GM21528 (cell line): Measurements from ENCODE around the gene NIPBL.
"Not testable (repeated sequence)": the region's sequence is repeated elsewhere in the genome, so short reads cannot be mapped to it uniquely, and the experiment has no call there.

Experiments
- ATAC-seq: cut with Tn5 transposase; IDR thresholded peaks from one replicate; pipeline ENCODE4 v1.9.1; 2021; ENCODE audit warnings: mild to moderate bottlenecking, moderate library complexity; ENCODE audit not compliant: unreplicated experiment, low FRiP score

NIPBL gene, protein sequence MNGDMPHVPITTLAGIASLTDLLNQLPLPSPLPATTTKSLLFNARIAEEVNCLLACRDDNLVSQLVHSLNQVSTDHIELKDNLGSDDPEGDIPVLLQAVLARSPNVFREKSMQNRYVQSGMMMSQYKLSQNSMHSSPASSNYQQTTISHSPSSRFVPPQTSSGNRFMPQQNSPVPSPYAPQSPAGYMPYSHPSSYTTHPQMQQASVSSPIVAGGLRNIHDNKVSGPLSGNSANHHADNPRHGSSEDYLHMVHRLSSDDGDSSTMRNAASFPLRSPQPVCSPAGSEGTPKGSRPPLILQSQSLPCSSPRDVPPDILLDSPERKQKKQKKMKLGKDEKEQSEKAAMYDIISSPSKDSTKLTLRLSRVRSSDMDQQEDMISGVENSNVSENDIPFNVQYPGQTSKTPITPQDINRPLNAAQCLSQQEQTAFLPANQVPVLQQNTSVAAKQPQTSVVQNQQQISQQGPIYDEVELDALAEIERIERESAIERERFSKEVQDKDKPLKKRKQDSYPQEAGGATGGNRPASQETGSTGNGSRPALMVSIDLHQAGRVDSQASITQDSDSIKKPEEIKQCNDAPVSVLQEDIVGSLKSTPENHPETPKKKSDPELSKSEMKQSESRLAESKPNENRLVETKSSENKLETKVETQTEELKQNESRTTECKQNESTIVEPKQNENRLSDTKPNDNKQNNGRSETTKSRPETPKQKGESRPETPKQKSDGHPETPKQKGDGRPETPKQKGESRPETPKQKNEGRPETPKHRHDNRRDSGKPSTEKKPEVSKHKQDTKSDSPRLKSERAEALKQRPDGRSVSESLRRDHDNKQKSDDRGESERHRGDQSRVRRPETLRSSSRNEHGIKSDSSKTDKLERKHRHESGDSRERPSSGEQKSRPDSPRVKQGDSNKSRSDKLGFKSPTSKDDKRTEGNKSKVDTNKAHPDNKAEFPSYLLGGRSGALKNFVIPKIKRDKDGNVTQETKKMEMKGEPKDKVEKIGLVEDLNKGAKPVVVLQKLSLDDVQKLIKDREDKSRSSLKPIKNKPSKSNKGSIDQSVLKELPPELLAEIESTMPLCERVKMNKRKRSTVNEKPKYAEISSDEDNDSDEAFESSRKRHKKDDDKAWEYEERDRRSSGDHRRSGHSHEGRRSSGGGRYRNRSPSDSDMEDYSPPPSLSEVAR (N-terminal part only)

DNA sequence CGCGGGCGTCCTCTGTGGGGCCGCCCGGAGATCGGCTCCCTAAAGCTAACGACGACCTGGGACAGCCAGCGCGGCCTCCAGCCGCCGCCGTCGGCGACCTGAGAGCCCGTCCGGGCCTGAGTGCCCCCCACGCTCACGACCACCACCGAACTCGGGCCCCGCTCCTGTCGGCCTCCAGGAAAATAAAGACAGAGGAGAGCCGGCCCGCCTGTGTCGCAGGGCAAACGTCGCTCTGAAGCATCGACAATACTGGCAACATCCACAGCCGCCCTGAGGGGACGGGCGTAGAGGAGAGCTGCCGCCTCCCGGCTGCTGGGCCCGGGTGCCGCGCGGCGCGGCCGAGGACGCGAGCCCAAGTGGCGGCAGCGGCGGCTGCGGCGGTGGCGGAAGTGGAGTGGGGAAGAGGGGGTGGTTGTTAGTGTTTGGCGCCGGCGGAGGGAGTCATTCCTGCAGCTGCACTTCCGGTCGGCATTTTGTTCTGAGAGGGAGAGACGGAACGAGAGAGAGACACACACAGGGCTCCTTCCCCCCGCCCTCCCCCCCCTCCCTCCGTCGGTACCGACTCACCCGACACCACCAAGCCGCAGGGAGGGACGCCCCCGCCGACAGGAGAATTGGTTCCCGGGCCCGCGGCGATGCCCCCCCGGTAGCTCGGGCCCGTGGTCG lies at the start of gene NIPBL:
TSS of gene NIPBL (plus strand) at position 471 of the 666 bp plus-strand sequence. CDS start 76,928 bp downstream, outside the sequence.
- ATAC-seq = peak; percentile 56

DNA sequence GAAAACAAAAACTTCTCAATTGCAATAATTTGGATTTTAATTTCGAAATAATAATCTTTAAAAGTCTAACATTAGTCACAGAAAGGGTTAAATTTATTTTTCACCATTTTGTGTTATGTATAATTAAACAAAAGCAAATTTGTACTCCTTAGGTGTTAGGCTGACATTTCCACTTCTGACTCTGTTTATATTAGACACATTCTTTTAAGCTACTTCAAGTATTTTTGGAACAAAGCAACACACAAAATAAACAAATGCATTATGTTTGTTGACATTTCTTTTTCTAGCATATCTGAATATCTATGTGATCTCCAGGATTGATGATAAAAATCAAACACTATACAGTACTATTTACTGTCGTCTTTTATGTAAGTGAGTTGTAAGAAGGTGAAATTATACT lies 44.3 kb upstream of the NIPBL start:
- no peak for ATAC-seq

DNA sequence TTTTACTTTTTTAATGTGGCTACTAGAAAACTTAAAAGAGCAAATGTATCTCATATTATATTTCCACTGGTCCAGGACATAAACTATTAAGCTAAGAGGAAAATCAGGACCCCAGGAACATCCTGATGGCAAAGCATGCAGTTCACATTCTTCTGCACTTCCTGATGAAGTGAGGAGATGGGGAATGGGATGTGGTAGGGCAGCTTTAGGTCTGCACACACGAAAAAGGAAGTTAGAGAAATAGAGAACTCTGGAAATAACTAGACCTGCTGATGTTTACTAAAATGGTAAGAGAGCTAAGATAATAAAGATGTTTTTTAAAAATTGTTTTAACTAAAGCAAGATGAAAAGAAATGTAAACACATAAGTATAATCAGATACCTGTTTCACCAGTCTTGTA lies 39.7 kb upstream of the NIPBL start:
- ATAC-seq = no peak

DNA sequence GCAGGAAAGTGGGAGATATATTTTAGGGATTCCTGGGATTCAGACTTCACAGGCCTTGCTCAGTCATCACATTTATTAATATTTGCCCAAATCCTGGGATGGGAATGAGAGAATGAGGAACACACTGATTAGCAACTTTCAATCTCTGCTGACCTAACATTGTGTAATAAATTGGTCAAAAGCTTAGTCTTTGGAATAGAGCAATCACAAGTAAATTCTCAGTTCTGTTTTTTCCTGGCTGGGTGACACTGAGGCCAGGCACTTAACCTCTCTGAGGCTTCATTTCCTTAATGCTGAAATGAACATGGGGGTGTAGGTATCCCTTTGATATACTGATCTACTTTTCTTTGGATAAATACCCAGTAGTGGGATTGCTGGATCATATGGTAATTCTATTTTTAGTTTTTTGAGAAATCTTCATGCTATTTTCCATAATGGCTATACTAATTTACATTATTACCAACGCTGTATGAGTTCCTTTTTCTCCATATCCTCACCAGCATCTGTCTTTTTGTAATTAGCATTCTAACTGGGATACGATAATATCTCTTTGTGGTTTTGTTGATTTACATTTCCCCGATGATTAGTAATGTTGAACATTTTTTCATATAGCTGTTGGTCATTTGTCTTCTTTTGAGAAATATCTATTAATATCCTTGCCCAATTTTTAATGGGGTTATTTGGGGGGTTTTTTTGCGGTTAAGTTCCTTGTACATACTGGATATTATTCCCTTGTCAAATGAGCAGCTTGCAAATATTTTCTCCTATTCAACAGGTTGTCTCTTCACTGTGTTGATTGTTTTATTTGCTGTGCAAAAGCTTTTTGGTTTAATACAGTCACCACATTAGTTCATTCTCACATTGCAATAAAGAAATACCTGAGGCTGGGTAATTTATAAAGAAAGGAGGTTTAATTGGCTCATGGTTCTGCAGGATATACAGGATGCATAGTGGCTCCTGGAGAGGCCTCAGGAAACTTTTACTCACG lies 36.8 kb upstream of the NIPBL start:
- ATAC-seq = no peak

DNA sequence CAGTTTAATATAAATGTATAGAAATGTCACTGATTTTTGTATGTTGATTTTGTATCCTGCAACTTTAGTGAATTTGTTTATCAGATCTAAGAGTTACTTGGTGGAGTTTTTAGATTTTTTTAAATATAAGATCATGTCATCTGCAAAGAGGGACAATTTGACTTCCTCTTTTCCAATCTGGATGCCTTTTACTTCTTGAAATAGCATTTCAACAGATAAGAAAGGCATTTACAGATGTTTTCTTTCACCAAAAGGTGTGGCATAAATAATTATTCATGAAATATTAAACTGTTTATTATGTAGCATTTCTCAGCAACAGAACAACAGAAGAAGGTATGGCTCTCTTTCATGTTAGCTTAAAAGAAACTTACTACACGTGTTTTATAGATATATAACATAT lies 34.9 kb upstream of the NIPBL start:
- no peak for ATAC-seq

DNA sequence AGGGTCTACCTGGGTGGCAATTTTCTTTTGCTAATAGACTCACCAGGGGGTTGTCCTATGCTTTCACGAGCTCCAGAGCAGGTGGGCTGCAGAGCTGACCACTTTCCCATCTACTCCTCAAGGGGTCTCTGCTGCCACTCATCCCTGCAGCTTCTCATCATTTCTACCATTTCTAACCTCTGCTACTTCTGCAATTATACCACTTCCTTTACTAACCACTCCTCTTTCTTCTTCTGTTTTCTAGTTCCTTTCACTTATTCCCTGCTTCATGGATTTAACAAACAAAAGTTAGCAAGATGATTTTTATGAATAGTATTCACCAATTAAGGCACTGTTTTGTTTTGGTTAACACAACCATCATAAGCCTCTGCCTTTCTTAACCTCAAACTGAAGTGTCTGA lies 34.5 kb upstream of the NIPBL start:
- ATAC-seq = no peak

DNA sequence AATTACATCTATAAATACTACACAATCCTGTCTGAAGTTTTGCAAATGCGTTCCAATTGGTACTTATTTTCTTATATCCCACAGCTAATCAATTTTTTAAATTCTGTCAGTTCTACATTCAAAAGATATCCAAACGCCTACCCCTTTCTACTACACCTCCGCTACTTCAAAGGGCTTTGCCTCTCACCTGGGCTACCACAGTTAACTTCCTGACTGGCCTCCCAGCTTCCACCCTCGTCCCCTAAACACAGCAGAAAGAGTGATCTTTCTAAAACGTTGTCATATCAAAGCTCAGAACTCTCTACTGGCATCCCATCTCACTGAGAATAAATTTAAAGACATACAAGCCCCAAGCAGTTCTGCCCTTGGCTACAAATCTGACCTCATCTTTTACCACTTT lies 32.3 kb upstream of the NIPBL start:
- ATAC-seq = no peak

DNA sequence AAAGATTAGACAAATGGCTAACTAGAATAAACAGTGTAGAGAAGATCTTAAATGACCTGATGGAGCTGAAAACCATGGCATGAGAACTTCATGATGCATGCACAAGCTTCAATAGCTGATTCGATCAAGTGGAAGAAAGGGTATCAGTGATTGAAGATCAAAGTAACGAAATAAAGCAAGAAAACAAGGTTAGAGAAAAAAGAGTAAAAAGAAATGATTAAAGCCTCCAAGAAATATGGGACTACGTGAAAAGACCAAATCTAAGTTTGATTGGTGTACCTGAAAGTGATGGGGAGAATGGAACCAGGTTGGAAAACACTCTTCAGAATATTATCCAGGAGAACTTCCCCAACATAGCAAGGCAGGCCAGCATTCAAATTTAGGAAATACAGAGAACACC lies 28.0 kb upstream of the NIPBL start:
- ATAC-seq = not testable (repeated sequence)

DNA sequence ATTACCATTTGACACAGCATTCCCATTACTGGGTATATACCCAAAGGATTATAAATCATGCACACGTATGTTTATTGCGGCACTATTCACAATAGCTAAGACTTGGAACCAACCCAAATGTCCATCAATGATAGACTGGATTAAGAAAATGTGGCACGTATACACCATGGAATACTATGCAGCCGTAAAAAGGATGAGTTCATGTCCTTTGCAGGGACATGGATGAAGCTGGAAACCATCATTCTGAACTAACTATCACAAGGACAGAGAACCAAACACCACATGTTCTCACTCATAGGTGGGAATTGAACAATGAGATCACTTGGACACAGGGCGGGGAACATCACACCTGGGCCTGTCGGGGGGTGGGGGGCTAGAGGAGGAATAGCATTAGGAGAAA lies 23.7 kb upstream of the NIPBL start:
- ATAC-seq = not testable (repeated sequence)

DNA sequence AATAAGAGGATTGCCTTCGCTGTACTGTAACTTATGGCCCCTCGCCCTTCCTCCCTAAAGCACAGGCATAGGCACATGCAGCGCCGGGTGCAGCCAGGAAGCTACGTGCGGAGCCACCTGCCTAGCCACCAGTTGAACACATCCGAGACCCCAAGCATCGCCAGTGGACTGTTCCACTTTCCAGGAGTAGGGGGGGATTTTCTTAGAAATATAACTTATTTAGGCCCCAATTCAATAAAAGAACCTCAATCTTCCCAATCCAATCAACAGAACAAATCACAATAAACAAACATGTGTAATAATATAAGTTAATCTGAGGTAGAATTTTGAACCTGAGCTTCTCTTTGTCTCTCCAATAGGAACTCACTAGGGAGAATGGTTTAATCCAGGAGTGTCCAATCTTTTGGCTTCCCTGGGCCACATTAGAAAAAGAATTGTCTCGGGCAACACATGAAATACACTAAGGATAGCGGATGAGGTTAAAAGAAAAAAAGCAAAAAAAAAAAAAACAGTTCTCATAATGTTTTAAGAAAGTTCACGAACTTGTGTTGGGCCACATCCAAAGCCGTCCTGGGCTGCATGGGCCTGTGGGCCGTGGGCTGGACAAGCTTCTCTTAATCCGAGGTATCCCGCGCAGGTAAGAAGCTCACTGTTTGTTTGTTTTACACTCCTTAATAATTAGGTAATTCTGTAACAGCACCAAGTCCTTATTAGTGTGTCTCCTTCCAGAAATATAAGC lies 22.0 kb upstream of the NIPBL start:
- ATAC-seq = no peak

DNA sequence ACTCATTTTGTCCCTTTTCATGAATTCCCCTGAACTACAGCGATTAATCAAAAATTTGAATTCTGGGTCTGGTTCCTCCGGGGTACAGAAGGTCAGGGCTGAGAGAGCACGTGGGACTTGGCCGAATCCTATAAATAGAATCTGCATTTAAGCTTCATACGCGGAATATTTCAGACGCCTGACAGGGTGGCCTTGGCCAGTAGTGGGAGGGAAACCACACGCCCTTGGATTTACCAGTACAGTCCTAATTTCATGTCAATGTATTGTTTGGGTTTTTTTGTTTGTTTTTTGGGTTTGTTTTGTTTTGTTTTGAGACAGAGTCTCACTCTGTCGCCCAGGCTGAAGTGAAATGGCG lies 21.5 kb upstream of the NIPBL start:
- no peak for ATAC-seq

DNA sequence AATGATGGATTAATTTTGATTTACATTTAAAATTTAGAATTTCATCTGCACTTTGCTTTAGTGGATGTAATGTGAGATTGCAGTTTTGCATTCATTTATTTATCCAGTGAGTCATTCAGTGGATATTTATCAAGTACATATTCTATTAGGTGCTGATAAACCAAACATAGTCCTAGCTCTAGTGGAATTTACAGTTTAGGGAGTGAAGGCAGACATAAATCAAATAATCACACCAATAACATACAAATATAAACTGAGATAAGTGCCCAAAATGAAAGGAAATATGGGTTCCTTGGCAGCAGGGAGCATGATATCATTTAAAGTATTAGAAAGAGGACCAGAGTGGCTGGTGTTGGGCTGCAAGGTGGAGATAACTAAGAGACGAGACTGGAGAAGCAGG lies 14.7 kb upstream of the NIPBL start:
- no peak for ATAC-seq

DNA sequence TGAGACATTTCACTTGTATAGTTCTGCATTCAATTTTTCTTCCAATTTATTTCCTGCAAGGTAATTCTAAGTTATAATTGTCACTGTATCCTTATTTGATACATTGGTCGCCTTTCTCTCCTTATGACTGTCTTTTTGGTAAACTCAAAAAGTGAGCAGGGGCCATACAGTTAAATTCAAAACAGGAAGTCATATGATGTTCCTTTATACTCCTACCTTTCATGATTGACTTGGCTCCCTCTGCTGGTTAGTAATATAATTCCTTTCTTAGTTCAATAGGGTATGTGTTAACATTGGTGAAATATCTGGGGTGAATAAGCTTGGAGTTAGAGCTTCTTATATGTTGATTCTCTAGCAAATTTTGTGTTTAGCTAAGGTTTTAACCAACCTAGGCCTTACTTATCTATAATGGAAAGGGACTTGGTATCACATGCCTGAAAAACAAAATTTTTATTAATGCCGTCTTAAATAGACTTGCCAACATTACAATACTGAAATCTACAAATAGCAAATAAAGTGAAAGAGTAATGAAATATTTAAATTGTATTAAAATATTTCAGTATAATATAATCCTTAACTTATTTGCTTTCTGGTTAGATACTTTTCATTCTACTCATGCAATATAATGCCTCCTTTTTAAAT lies 6.0 kb upstream of the NIPBL start:
- ATAC-seq = peak; percentile 77

DNA sequence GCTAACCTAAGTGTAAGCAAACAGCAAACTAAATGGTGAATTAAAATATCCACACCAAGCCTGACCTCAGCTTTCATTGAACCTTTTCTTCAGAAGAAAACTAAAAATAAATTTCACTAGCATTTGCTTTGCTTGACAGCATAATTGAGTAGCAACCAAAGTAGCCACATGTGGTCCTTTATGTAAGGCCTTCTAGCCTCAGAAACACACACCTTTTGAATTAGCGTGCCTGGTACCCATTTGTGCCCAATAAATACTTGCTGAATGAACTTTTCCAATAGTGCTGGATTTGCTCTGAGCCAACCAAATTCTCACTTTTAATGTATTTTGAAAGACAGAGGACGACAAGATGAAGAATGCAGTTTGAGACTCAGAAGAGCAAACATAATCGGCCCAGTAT lies 2.1 kb upstream of the NIPBL start:
- no peak for ATAC-seq

DNA sequence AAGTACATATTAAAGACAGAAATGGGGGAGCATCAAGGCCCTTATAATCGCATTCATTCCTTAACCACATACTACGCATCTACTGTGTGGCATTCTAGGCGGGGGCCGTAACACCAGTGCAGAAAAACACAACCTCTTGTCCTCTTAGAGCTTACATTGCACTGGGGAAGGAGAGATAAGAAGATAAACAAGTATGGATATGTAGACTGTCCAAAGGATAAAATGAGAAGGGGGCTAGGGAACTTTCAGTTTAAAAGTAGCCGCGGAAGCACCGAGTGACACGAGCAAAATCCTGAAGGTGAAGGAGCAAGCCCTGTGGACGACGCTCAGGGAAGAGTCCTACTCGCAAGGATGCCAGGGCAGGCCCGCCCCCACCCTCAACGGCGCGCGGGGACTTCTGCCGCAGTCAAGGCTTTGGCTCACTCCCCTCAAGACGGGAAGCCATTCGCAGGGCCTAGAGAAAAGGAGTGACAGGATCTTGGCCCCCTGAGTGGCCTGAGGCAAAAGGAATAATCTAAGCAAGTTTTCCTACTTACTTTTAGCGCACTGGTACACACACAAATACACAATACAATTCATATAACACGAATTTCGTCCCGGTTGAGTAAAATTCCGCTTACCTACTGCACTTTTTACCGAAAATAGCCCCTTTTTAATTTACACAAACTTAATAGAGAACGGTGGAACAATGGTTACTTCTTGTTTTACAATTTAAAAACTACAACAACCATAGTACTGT lies 1.3 kb upstream of the NIPBL start:
- ATAC-seq = no peak

DNA sequence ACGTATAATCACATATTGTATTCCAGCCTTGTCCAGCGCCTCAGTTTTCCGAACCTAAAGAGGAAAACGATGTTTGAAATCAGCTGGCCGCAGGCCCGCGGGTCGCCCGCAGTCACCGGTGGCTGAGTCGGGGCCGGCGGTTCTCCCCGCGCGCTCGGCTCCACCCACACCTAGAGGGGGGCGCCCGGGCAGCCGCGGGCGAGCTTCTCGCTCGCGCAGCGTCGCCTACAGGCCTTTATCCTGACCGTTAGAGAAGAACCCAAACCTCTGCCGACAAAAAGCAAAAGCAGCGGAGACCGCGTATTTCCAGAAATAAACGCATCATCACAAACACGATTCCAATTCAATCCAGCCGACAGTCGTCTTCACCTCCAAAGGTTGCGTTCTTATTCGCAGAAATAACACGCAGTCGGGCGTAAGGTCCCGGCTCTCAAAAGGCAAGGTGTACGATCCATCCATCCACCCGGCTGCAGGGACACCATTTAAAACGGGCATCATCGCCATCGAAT lies 725 bp upstream of the NIPBL start:
- peak; percentile 56 for ATAC-seq

DNA sequence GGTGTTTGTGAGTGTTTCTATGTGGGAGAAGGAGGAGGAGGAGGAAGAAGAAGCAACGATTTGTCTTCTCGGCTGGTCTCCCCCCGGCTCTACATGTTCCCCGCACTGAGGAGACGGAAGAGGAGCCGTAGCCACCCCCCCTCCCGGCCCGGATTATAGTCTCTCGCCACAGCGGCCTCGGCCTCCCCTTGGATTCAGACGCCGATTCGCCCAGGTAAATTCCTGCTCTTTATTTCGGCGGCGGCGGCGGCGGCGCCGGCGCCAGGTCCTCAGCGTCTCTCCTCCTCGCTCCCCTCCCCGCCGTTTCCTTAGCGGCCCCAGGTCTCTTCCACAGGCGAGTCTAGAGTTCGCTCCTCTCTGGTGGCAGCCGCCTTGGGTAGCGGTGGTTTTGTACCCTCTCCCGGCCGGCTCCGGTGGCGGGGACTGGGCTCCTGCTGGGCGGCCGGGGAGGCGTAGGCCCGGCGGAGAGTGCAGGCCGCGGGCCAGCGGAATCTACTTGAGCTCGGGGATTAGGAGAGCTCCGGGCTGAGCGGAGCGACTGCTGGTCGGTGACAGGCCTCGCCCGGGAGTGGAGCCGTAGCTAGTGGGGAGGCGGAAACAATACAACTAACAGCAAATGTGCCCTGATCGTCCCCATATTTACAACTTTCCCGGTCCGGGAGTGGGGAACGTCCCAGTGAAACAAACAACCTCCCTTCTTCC lies 547 bp downstream of the NIPBL start:
- peak; percentile 23 for ATAC-seq
